ENCODE results near the gene NUDCD3. TPM values are rescaled to one million over a fixed set of nuclear protein-coding genes. Genes with fewer than 3 reads are reported as not detected.
A peak's percentile ranks its signal among the peaks of the same experiment; 100 is the strongest.

The NUDCD3 gene
- total and polyA plus RNA-seq, 7 experiments from 2014 or later = 51.5 to 117 (median 84.4) TPM

- H3K4me1 Mint-ChIP-seq = peaks cover 0 to 6% (median 2%) of the 10 kb centered on the region in 7 donors
- Histone ChIP-seq H3K27me3 (ENCODE audit: control insufficient read depth in 2 of 2, insufficient read depth in 2 of 2, low read length in 2 of 2) (no peaks in the 10 kb centered on the region), H3K27ac (ENCODE audit: low read depth, low read length) (no peak overlapping the region), H3K4me3 (ENCODE audit: low read length) (no peak overlapping the region), H3K9me3 (ENCODE audit: control insufficient read depth in 2 of 3, low read length in 3 of 3) (no peaks in the 10 kb centered on the region), H3K4me1 (ENCODE audit: control insufficient read depth in 2 of 2, insufficient read depth in 2 of 2, low read length in 2 of 2) (no peaks in the 10 kb centered on the region), H3K36me3 (ENCODE audit: control insufficient read depth in 2 of 3, insufficient read depth in 3 of 3, low read length in 3 of 3) (peaks cover 10 to 80% (median 11%) of the 10 kb centered on the region in 3 experiments)
- intact Hi-C loops (cut with micrococcal nuclease) = no loop called here
- ATAC-seq (no peak), DNase-seq (no peak)
- no peak overlapping the region for H3K4me3 Mint-ChIP-seq
- H3K9me3 Mint-ChIP-seq = peaks cover 0 to 4% (median 0%) of the 10 kb centered on the region in 11 donors
- peak overlapping the region in 2 of 9 donors; percentile 6 to 77 for H3K27ac Mint-ChIP-seq
- CTCF ChIA-PET = interaction anchor here (0.5 kb wide), 1 partner anchor 580 kb away, joined by 3 read pairs; no protein-coding TSS in a partner anchor
- peaks cover 6 to 34% (median 16%) of the 10 kb centered on the region in 5 donors for H3K36me3 Mint-ChIP-seq
- POLR2A ChIA-PET = no interaction called here
- H3K27me3 Mint-ChIP-seq = no peaks in the 10 kb centered on the region
Measured at GRCh38 chr7:44393238-44394111, 97.0 kb downstream of the NUDCD3 start.

GRCh38 chr7:44392618-44393010 lies 97.8 kb downstream of the NUDCD3 start:
- Histone ChIP-seq H3K4me3 (ENCODE audit: low read length) (no peak overlapping the region), H3K9me3 (ENCODE audit: control insufficient read depth in 2 of 3, low read length in 3 of 3) (no peaks in the 10 kb centered on the region), H3K4me1 (ENCODE audit: control insufficient read depth in 2 of 2, insufficient read depth in 2 of 2, low read length in 2 of 2) (no peaks in the 10 kb centered on the region), H3K27me3 (ENCODE audit: control insufficient read depth in 2 of 2, insufficient read depth in 2 of 2, low read length in 2 of 2) (no peaks in the 10 kb centered on the region), H3K27ac (ENCODE audit: low read depth, low read length) (no peak overlapping the region), H3K36me3 (ENCODE audit: control insufficient read depth in 2 of 3, insufficient read depth in 3 of 3, low read length in 3 of 3) (peaks cover 5 to 81% (median 11%) of the 10 kb centered on the region in 3 experiments)
- DNase-seq (no peak), ATAC-seq (no peak)
- Mint-ChIP-seq H3K9me3 (peaks cover 0 to 2% (median 0%) of the 10 kb centered on the region in 11 donors), H3K27me3 (no peaks in the 10 kb centered on the region), H3K4me3 (no peak overlapping the region), H3K4me1 (peaks cover 0 to 3% (median 0%) of the 10 kb centered on the region in 7 donors), H3K36me3 (peaks cover 6 to 33% (median 11%) of the 10 kb centered on the region in 5 donors), H3K27ac (peak overlapping the region in 2 of 9 donors; percentile 6 to 76)
- intact Hi-C loops (cut with micrococcal nuclease) = no loop called here
- POLR2A ChIA-PET = no interaction called here
- CTCF ChIA-PET = no interaction called here

- H3K9me3 ChIP-seq (ENCODE audit: control insufficient read depth in 2 of 3, low read length in 3 of 3) = no peaks in the 10 kb centered on the region
- no peak overlapping the region for H3K4me3 Mint-ChIP-seq
- peaks cover 6 to 87% (median 11%) of the 10 kb centered on the region in 3 experiments for H3K36me3 ChIP-seq (ENCODE audit: control insufficient read depth in 2 of 3, insufficient read depth in 3 of 3, low read length in 3 of 3)
- peaks cover 0 to 4% (median 0%) of the 10 kb centered on the region in 7 donors for H3K4me1 Mint-ChIP-seq
- no peak overlapping the region for H3K4me3 ChIP-seq (ENCODE audit: low read length)
- CTCF ChIA-PET = no interaction called here
- intact Hi-C loops (cut with micrococcal nuclease) = no loop called here
- peak overlapping the region in 2 of 9 donors; percentile 34 to 48 for H3K27ac Mint-ChIP-seq
- no peak overlapping the region for H3K27ac ChIP-seq (ENCODE audit: low read depth, low read length)
- H3K9me3 Mint-ChIP-seq = peaks cover 0 to 2% (median 0%) of the 10 kb centered on the region in 11 donors
- DNase-seq (no peak), ATAC-seq (no peak)
- no peaks in the 10 kb centered on the region for H3K4me1 ChIP-seq (ENCODE audit: control insufficient read depth in 2 of 2, insufficient read depth in 2 of 2, low read length in 2 of 2)
- no peaks in the 10 kb centered on the region for H3K27me3 Mint-ChIP-seq
- POLR2A ChIA-PET = no interaction called here
- H3K27me3 ChIP-seq (ENCODE audit: control insufficient read depth in 2 of 2, insufficient read depth in 2 of 2, low read length in 2 of 2) = no peaks in the 10 kb centered on the region
- peaks cover 6 to 33% (median 11%) of the 10 kb centered on the region in 5 donors for H3K36me3 Mint-ChIP-seq
Measured at GRCh38 chr7:44391746-44392617, 98.5 kb downstream of the NUDCD3 start.

- no peaks in the 10 kb centered on the region for H3K9me3 Mint-ChIP-seq
- H3K4me3 ChIP-seq (ENCODE audit: low read length) = no peak overlapping the region
- H3K36me3 ChIP-seq (ENCODE audit: control insufficient read depth in 2 of 3, insufficient read depth in 3 of 3, low read length in 3 of 3) = peaks cover 11 to 95% (median 12%) of the 10 kb centered on the region in 3 experiments
- ATAC-seq (no peak), DNase-seq (no peak)
- H3K27me3 ChIP-seq (ENCODE audit: control insufficient read depth in 2 of 2, insufficient read depth in 2 of 2, low read length in 2 of 2) = no peaks in the 10 kb centered on the region
- H3K4me3 Mint-ChIP-seq = no peak overlapping the region
- CTCF ChIA-PET = no interaction called here
- intact Hi-C loops (cut with micrococcal nuclease) = no loop called here
- no peak overlapping the region for H3K27ac ChIP-seq (ENCODE audit: low read depth, low read length)
- H3K36me3 Mint-ChIP-seq = peaks cover 6 to 33% (median 11%) of the 10 kb centered on the region in 5 donors
- H3K4me1 Mint-ChIP-seq = peaks cover 0 to 4% (median 0%) of the 10 kb centered on the region in 7 donors
- no peaks in the 10 kb centered on the region for H3K9me3 ChIP-seq (ENCODE audit: control insufficient read depth in 2 of 3, low read length in 3 of 3)
- H3K4me1 ChIP-seq (ENCODE audit: control insufficient read depth in 2 of 2, insufficient read depth in 2 of 2, low read length in 2 of 2) = no peaks in the 10 kb centered on the region
- H3K27ac Mint-ChIP-seq = peak overlapping the region in 2 of 9 donors; percentile 0 to 16
- POLR2A ChIA-PET = no interaction called here
- H3K27me3 Mint-ChIP-seq = no peaks in the 10 kb centered on the region
Measured at GRCh38 chr7:44391171-44391570, 99.3 kb downstream of the NUDCD3 start.

GRCh38 chr7:44390701-44391100 lies 99.8 kb downstream of the NUDCD3 start:
- H3K27me3 ChIP-seq (ENCODE audit: control insufficient read depth in 2 of 2, insufficient read depth in 2 of 2, low read length in 2 of 2) = no peaks in the 10 kb centered on the region
- Mint-ChIP-seq H3K27me3 (no peaks in the 10 kb centered on the region), H3K36me3 (peaks cover 6 to 33% (median 11%) of the 10 kb centered on the region in 5 donors), H3K4me3 (no peak overlapping the region), H3K4me1 (peaks cover 0 to 4% (median 0%) of the 10 kb centered on the region in 7 donors), H3K27ac (peak overlapping the region in 5 of 9 donors; percentile 0 to 54 (median 18)), H3K9me3 (no peaks in the 10 kb centered on the region)
- H3K4me3 ChIP-seq (ENCODE audit: low read length) = no peak overlapping the region
- no peak overlapping the region for H3K27ac ChIP-seq (ENCODE audit: low read depth, low read length)
- no peaks in the 10 kb centered on the region for H3K4me1 ChIP-seq (ENCODE audit: control insufficient read depth in 2 of 2, insufficient read depth in 2 of 2, low read length in 2 of 2)
- ChIA-PET POLR2A (no interaction called here), CTCF (no interaction called here)
- no peaks in the 10 kb centered on the region for H3K9me3 ChIP-seq (ENCODE audit: control insufficient read depth in 2 of 3, low read length in 3 of 3)
- intact Hi-C loops (cut with micrococcal nuclease) = no loop called here
- no peak for DNase-seq
- no peak for ATAC-seq
- peaks cover 9 to 96% (median 11%) of the 10 kb centered on the region in 3 experiments for H3K36me3 ChIP-seq (ENCODE audit: control insufficient read depth in 2 of 3, insufficient read depth in 3 of 3, low read length in 3 of 3)

GRCh38 chr7:44388089-44388970 lies 102.1 kb downstream of the NUDCD3 start:
- peaks cover 0 to 4% (median 0%) of the 10 kb centered on the region in 7 donors for H3K4me1 Mint-ChIP-seq
- H3K27ac Mint-ChIP-seq = peak overlapping the region in 2 of 9 donors; percentile 18 to 69
- H3K4me3 Mint-ChIP-seq = no peak overlapping the region
- no peak for ATAC-seq
- no peaks in the 10 kb centered on the region for H3K27me3 ChIP-seq (ENCODE audit: control insufficient read depth in 2 of 2, insufficient read depth in 2 of 2, low read length in 2 of 2)
- H3K9me3 Mint-ChIP-seq = no peaks in the 10 kb centered on the region
- intact Hi-C loops (cut with micrococcal nuclease) = no loop called here
- CTCF ChIA-PET = no interaction called here
- no peaks in the 10 kb centered on the region for H3K9me3 ChIP-seq (ENCODE audit: control insufficient read depth in 2 of 3, low read length in 3 of 3)
- no peaks in the 10 kb centered on the region for H3K4me1 ChIP-seq (ENCODE audit: control insufficient read depth in 2 of 2, insufficient read depth in 2 of 2, low read length in 2 of 2)
- H3K36me3 Mint-ChIP-seq = peaks cover 8 to 42% (median 13%) of the 10 kb centered on the region in 5 donors
- H3K4me3 ChIP-seq (ENCODE audit: low read length) = no peak overlapping the region
- no peaks in the 10 kb centered on the region for H3K27me3 Mint-ChIP-seq
- H3K27ac ChIP-seq (ENCODE audit: low read depth, low read length) = no peak overlapping the region
- POLR2A ChIA-PET = no interaction called here
- H3K36me3 ChIP-seq (ENCODE audit: control insufficient read depth in 2 of 3, insufficient read depth in 3 of 3, low read length in 3 of 3) = peaks cover 7 to 99% (median 11%) of the 10 kb centered on the region in 3 experiments
- no peak for DNase-seq

All from naive thymus-derived CD4-positive, alpha-beta T cell (primary cell).